Stimulated activated naive CD8-positive, alpha-beta T cell treated with anti-CD3 and anti-CD28 coated beads, Interleukin-15, Interleukin-2, amounts not matched to agents 100 ng/mL and 50 ng/mL, for 24 hours (primary cell): ENCODE measurements around the gene FGD2.
"Not testable (repeated sequence)": the region's sequence is repeated elsewhere in the genome, so short reads cannot be mapped to it uniquely, and the experiment has no call there.

Experiments used
- H3K27ac Mint-ChIP-seq: one replicate; pipeline ENCODE4 v1.8.0; 2021; ENCODE audit warnings: mild to moderate bottlenecking, mixed read lengths
- H3K27me3 Mint-ChIP-seq: one replicate; pipeline ENCODE4 v1.8.0; 2021; ENCODE audit warnings: mixed read lengths
- H3K36me3 Mint-ChIP-seq: one replicate; pipeline ENCODE4 v1.8.0; 2021; ENCODE audit warnings: low read depth, mixed read lengths
- H3K4me1 Mint-ChIP-seq: one replicate; pipeline ENCODE4 v1.8.0; 2021; ENCODE audit warnings: low read depth, mixed read lengths
- H3K4me3 Mint-ChIP-seq: one replicate; pipeline ENCODE4 v1.8.0; 2021; ENCODE audit warnings: mild to moderate bottlenecking, mixed read lengths
- H3K9me3 Mint-ChIP-seq: one replicate; pipeline ENCODE4 v1.8.0; 2021; ENCODE audit warnings: mixed read lengths

Gene FGD2

GRCh38 chr6:36978421-36979346, 26.8 kb upstream of the FGD2 start:
- Mint-ChIP-seq H3K4me1 (peaks cover 23% of the 10 kb centered on the region), H3K27me3 (no peaks in the 10 kb centered on the region), H3K4me3 (no peak overlapping the region), H3K9me3 (no peaks in the 10 kb centered on the region), H3K27ac (peak overlapping the region; percentile 13), H3K36me3 (peaks cover 65% of the 10 kb centered on the region)

GRCh38 chr6:36979347-36979742, 26.1 kb upstream of the FGD2 start:
- Mint-ChIP-seq H3K27ac (peak overlapping the region; percentile 13), H3K4me1 (peaks cover 23% of the 10 kb centered on the region), H3K27me3 (no peaks in the 10 kb centered on the region), H3K9me3 (no peaks in the 10 kb centered on the region), H3K4me3 (no peak overlapping the region), H3K36me3 (peaks cover 59% of the 10 kb centered on the region)

- H3K4me3 Mint-ChIP-seq = no peak overlapping the region
- H3K27ac Mint-ChIP-seq = peak overlapping the region; percentile 2
- peaks cover 51% of the 10 kb centered on the region for H3K36me3 Mint-ChIP-seq
- H3K27me3 Mint-ChIP-seq = no peaks in the 10 kb centered on the region
- H3K9me3 Mint-ChIP-seq = no peaks in the 10 kb centered on the region
- peaks cover 23% of the 10 kb centered on the region for H3K4me1 Mint-ChIP-seq
Measured at GRCh38 chr6:36980129-36980528, 25.3 kb upstream of the FGD2 start.

DNA sequence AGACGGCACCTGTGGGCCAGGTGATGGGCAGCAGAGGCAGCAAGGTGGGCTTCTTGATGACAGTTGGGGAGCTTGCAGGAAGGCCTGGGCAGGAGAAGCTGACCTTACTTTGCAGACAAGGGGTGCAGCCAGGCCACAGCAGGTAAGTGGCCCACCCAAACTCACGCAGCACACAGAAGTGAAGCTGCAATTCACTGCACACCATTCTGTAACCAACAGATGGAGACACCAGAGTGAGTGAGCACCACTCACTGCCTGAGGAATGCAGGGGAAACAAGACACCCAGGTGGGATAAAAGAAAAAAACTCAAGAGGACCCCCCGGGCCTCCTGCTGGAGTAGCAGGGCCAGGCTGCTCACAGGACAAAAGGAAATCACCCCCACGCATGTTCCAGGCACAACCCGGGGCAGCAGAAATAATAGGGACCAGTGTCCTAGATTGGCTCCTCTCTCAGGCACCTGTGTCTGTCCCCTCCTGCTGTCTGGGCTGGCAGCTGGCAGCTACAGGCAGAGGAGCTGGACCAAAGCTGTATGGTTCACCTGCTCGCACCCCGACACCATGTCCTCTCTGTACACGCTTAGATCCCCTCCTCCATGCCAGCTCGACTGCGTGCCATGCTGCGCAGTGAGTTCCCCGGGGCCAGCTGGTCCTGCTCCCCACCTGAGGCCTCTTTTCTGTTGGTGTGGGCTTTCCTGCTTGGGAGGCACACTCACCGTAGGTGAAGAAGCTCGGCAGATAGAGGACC, 24.4 kb upstream of the FGD2 start:
- Mint-ChIP-seq H3K27ac (no peak overlapping the region), H3K4me3 (no peak overlapping the region), H3K27me3 (no peaks in the 10 kb centered on the region), H3K36me3 (peaks cover 42% of the 10 kb centered on the region), H3K9me3 (no peaks in the 10 kb centered on the region), H3K4me1 (peaks cover 23% of the 10 kb centered on the region)

- Mint-ChIP-seq H3K36me3 (peaks cover 21% of the 10 kb centered on the region), H3K9me3 (no peaks in the 10 kb centered on the region), H3K4me3 (no peak overlapping the region), H3K27ac (no peak overlapping the region), H3K27me3 (no peaks in the 10 kb centered on the region), H3K4me1 (peaks cover 31% of the 10 kb centered on the region)
Measured at GRCh38 chr6:36983538-36983937, 21.9 kb upstream of the FGD2 start.

DNA sequence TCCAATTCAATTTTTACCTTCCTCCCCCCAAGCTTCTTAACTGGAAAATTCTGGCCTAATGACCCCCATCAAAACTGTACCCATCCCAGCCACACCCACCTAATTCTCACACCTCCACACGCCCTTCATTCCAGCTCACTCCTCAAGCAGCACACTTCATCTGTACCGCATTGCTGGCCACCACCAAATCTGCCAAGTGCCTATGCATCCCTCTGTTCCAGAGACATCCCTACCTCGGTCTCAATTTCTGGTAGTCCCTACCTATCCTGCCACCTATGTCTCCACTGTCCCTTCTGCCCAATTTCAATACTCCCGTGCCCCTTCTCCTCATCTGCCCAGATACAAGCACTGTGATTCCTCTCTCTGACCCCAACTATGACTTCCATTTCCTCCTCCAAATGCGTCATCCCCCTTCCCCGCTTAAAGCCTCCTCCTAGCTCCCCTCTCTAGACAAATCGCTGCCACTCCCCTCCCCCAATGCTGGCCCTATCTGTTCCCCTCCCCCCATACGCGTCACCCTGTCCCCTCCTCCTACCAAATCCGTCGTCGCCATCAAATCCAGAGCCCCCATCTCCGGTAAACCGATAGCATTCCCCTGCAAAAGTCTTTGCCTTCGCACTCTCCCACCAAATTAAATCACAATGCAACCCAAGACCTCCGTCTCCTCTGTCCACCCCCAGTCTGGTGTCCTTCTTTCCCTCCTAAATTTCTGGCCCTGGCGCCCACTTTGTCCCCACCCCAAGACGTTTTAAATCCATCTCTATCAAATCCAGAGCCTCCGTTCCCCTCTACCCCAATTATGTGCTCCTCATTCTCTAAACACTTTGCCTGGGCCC, 20.7 kb upstream of the FGD2 start:
- Mint-ChIP-seq H3K4me3 (no peak overlapping the region), H3K9me3 (no peaks in the 10 kb centered on the region), H3K4me1 (peaks cover 25% of the 10 kb centered on the region), H3K27me3 (no peaks in the 10 kb centered on the region), H3K36me3 (peaks cover 12% of the 10 kb centered on the region), H3K27ac (no peak overlapping the region)

DNA sequence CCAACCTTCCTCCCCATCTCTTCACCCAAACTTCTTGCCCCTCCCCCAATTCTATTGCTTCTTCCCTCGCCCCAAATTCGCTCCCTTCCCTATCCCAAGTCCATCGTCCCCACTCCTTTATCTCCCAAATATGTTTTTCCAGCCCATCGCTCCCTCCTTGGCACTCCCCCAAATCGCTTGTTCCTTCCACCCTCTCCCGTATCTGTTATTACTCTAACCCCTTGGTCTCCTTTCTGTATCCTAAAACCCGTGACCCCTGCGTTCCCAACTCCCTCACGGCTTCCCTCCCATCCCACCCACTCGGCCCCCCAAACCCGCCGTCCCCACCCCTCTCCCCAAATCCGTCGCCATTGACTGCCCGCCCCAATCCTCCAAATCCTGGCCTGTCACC, 20.0 kb upstream of the FGD2 start:
- Mint-ChIP-seq H3K4me3 (no peak overlapping the region), H3K36me3 (peaks cover 9% of the 10 kb centered on the region), H3K9me3 (no peaks in the 10 kb centered on the region), H3K4me1 (peaks cover 22% of the 10 kb centered on the region), H3K27me3 (no peaks in the 10 kb centered on the region), H3K27ac (peak overlapping the region; percentile 85)

GRCh38 chr6:36985808-36986703, 19.4 kb upstream of the FGD2 start, which contains the start of gene MTCH1:
MTCH1 (minus strand) TSS chr6:36986196; CDS start chr6:36986173, 23 bp downstream.
- Mint-ChIP-seq H3K27ac (peak within 1 kb of the TSS; percentile 94), H3K36me3 (peaks cover 6% of the 10 kb centered on the region), H3K9me3 (no peaks in the 10 kb centered on the region), H3K4me3 (peak within 1 kb of the TSS; percentile 93), H3K4me1 (peaks cover 16% of the 10 kb centered on the region), H3K27me3 (no peaks in the 10 kb centered on the region)

DNA sequence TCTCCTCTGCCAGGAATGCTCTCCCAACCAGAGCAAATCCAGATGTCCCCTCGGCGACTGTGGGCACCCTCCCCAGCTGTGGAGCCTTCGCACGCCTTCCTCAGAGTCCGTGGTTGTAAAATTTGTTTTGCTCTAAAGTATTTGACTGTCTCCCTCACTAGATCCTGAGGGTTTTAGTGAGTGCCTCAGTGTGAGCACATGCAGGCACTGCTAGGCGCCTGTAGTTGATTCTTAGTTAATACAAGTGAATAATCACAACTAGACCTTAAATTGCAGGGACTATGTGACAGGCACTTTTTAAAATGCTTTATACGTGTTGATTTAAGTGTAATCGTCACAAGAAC, 18.8 kb upstream of the FGD2 start:
- H3K27ac Mint-ChIP-seq = peak overlapping the region; percentile 94

DNA sequence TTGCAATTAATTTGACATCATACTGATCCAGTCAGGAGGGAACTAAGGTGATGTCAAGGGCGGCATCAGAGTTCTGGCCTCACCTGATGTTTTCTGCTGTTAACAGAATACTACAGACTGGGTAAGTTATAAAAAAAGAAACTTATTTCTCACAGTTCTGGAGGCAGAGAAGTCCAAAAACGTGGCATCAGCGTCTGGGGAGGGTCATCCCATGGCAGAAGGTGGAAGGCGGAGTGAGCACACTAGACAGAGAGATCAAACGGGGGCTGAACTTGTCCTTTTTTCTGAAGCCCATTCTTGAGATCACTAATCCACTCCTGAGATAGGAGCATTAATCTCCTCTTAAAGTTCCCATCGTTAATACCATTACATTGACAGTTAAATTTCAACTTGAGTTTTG, 16.2 kb upstream of the FGD2 start:
- Mint-ChIP-seq H3K4me3 (no peak overlapping the region), H3K4me1 (peaks cover 8% of the 10 kb centered on the region), H3K36me3 (no peaks in the 10 kb centered on the region)

More for the DNA sequence above, 18.8 kb upstream of the FGD2 start:
- Mint-ChIP-seq H3K4me1 (peaks cover 13% of the 10 kb centered on the region), H3K27me3 (no peaks in the 10 kb centered on the region), H3K9me3 (no peaks in the 10 kb centered on the region), H3K4me3 (peak overlapping the region; percentile 93), H3K36me3 (peaks cover 4% of the 10 kb centered on the region)

GRCh38 chr6:36990401-36990800, 15.1 kb upstream of the FGD2 start:
- H3K4me1 Mint-ChIP-seq, H3K27me3 Mint-ChIP-seq, H3K27ac Mint-ChIP-seq, H3K36me3 Mint-ChIP-seq, H3K9me3 Mint-ChIP-seq, H3K4me3 Mint-ChIP-seq: not testable (repeated sequence)

More for the DNA sequence above, 16.2 kb upstream of the FGD2 start:
- Mint-ChIP-seq H3K27me3 (no peaks in the 10 kb centered on the region), H3K9me3 (no peaks in the 10 kb centered on the region), H3K27ac (no peak overlapping the region)

DNA sequence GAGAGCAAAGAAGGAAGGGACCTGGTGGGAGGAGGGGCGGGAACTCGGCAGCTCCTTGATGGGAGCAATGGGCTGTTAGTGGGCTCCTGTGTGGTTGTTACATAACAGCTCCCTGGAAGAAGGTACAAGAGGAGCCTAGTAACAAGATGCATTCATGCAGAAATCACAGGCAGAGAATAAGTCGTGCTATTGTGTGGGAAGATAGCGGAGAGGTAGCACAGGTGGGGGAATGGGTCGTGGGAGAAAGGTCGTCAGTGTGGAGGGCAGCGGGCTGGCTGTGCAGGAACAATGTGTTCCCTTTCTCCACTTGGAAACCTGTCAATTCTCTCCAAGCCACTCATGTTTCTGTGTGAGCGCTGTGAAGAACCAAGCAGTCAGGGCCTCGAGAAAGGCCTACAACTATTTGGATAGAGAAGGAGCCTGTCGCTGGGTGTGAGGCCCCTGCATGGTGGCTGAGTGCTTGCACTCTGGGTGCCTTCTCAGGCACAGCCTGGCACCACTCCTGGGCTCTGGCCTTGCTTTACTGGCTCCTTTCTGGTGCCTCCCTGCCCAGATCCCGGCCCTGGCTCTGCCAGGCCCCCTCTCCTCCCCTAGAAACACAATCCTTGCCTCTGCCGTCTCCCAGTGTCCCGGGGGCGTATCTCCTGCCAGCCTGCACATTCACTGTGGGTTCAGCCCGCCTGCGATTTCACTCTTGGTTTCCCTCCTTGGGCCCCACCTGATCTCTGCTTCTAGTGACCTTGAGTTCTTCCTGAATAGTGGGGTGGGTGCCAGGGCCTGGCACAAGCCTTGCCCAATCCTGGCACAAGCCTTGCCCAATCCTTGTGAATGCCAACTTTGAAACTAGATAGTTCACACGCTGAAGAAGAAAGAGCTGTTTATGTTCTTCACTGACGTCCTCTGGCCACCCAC, 7.4 kb upstream of the FGD2 start:
- Mint-ChIP-seq H3K9me3 (no peaks in the 10 kb centered on the region), H3K27ac (no peak overlapping the region), H3K4me1 (no peaks in the 10 kb centered on the region), H3K27me3 (no peaks in the 10 kb centered on the region), H3K4me3 (no peak overlapping the region), H3K36me3 (no peaks in the 10 kb centered on the region)

- no peaks in the 10 kb centered on the region for H3K4me1 Mint-ChIP-seq
- no peak overlapping the region for H3K4me3 Mint-ChIP-seq
- H3K9me3 Mint-ChIP-seq = no peaks in the 10 kb centered on the region
- no peaks in the 10 kb centered on the region for H3K36me3 Mint-ChIP-seq
- H3K27ac Mint-ChIP-seq = no peak overlapping the region
- H3K27me3 Mint-ChIP-seq = no peaks in the 10 kb centered on the region
Measured at GRCh38 chr6:36998723-36999038, 6.8 kb upstream of the FGD2 start.
